Measurements from ENCODE around the gene STK39.

DNA sequence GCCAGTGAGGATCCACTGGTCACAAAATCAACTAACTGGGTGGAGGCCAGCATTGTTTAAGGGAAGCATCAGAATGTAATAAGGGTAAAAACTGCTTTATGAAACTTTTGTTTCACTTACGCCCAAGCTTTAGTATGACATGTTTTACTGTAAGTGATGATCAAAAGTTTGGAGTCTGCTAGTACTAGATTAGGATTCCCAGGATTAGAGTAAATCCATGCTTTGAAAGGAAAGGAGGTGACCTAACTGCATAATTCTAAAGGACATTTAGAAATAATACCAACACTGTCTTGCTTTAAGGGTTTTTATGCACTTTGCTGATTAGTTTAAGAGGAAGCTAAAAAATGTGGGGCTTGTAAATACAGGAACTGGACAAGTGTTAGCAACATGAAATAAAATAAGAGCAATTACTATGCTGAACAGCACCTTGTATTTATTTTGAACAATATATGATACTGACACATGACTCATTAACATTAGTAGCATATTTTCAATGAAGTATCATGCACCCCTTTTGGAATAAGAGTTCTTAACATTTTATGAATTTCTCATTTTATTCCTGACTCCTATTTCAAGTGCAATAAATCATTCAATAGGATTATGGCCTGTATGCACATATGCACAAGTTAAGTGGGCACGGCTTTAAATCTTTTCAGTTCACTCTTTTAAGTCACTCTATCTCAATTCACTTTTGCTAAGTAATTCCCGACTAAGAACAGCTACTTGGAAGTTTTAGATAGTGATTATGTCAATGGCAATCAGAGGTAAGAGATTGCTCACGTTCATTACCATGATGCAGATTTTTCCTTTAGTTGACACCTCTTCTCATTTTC is 62.5 kb downstream of the STK39 start:
- TF ChIP-seq GATA2 (IDR thresholded peaks at IDR 0.05; ENCODE audit: low read depth, low read length) (no peak), GATA3 (IDR thresholded peaks at IDR 0.05; ENCODE audit: low read depth, low read length) (no peak)

Measured in SH-SY5Y (cell line).